IMR-90 (cell line): Measurements from ENCODE around the gene AHDC1. TPM values are rescaled to one million over a fixed set of nuclear protein-coding genes. Genes with fewer than 3 reads are reported as not detected.

Source experiments
- ATAC-seq: fragments of 200-7000 bp; cut with Tn5 transposase; 2 replicates; pipeline ENCODE4 v1.9.1; 2020; ENCODE audit warnings: low read depth, mild to moderate bottlenecking, moderate library complexity
- BruUV-seq: library from RNA; stranded (reverse); fragments of 400-500 nt; replicated peaks from 2 replicates; lab custom pipeline; 2021; lab: Mats Ljungman, UMichigan
- CTCF ChIA-PET: fragments of 300-600 bp; formaldehyde crosslinking; extraction: SDS; loops from one replicate; lab custom pipeline; 2021; ENCODE audit warnings: antibody characterized with exemption; lab: Yijun Ruan, JAX
- POLR2A ChIA-PET: fragments of 300-600 bp; sonication (Branson Sonifier 250); formaldehyde crosslinking; loops from one replicate; lab custom pipeline; 2022; ENCODE audit warnings: antibody characterized with exemption; ENCODE audit not compliant: unreplicated experiment; lab: Charles Lee
- DNase-seq: peaks from one replicate; pipeline ENCODE4 v3.0.0; 2013
- H2AFZ ChIP-seq: replicated peaks from 2 replicates; pipeline ENCODE3; 2013; ENCODE audit warnings: low read length, mild to moderate bottlenecking; ENCODE audit not compliant: poor library complexity
- H2AK5ac ChIP-seq: 2 replicates; pipeline ENCODE4 v1.6.1; 2013; ENCODE audit warnings: low read depth, low read length, inconsistent platforms
- H2AK9ac ChIP-seq: replicated peaks from 2 replicates; pipeline ENCODE3; 2013; ENCODE audit warnings: mild to moderate bottlenecking, low read depth, low read length, moderate library complexity; ENCODE audit not compliant: poor library complexity
- H2BK120ac ChIP-seq: 2 replicates; pipeline ENCODE4 v1.6.1; 2013; ENCODE audit warnings: low read depth, low read length, inconsistent platforms
- H2BK15ac ChIP-seq: 3 replicates; pipeline ENCODE4 v1.6.1; 2013; ENCODE audit warnings: low read depth, low read length, inconsistent platforms
- H2BK20ac ChIP-seq: 2 replicates; pipeline ENCODE4 v1.6.1; 2013; ENCODE audit warnings: low read depth, mild to moderate bottlenecking, inconsistent platforms, low read length, moderate library complexity
- H2BK5ac ChIP-seq: 2 replicates; pipeline ENCODE4 v1.6.1; 2013; ENCODE audit warnings: mild to moderate bottlenecking, low read depth, low read length, inconsistent platforms; ENCODE audit not compliant: poor library complexity, severe bottlenecking
- H3K14ac ChIP-seq: replicated peaks from 2 replicates; pipeline ENCODE4 v1.6.1; 2013; ENCODE audit warnings: low read depth, low read length, inconsistent platforms
- H3K18ac ChIP-seq: 2 replicates; pipeline ENCODE4 v1.6.1; 2013; ENCODE audit warnings: low read depth, low read length, control low read depth
- H3K23ac ChIP-seq: 2 replicates; pipeline ENCODE4 v1.6.1; 2013; ENCODE audit warnings: low read depth, low read length, inconsistent platforms
- H3K27ac ChIP-seq: 2 replicates; pipeline ENCODE4 v1.5.1; 2013; ENCODE audit warnings: mild to moderate bottlenecking, control low read depth, low read length; ENCODE audit not compliant: insufficient read depth
- H3K27me3 ChIP-seq: 2 replicates; pipeline ENCODE4 v1.6.1; 2013; ENCODE audit warnings: low read length; ENCODE audit not compliant: control insufficient read depth, insufficient read depth
- H3K36me3 ChIP-seq: 2 replicates; pipeline ENCODE4 v1.6.1; 2013; ENCODE audit warnings: low read length, mixed read lengths; ENCODE audit not compliant: control insufficient read depth, insufficient read depth
- H3K4ac ChIP-seq: 2 replicates; pipeline ENCODE4 v1.6.1; 2013; ENCODE audit warnings: low read depth, low read length, inconsistent platforms
- H3K4me1 ChIP-seq: 2 replicates; pipeline ENCODE4 v1.6.1; 2013; ENCODE audit warnings: low read length, mixed read lengths; ENCODE audit not compliant: control insufficient read depth, insufficient read depth
- H3K4me2 ChIP-seq: 2 replicates; pipeline ENCODE4 v1.6.1; 2013; ENCODE audit warnings: low read depth, mild to moderate bottlenecking, control low read depth, low read length, moderate library complexity
- H3K4me3 ChIP-seq: 2 replicates; pipeline ENCODE4 v1.5.1; 2013; ENCODE audit warnings: low read depth, mild to moderate bottlenecking, control low read depth, low read length, moderate library complexity; ENCODE audit not compliant: insufficient read depth
- H3K56ac ChIP-seq: 2 replicates; pipeline ENCODE4 v1.6.1; 2013; ENCODE audit warnings: low read length, inconsistent platforms; ENCODE audit not compliant: insufficient read depth; ENCODE audit errors: extremely low read depth
- H3K79me1 ChIP-seq, 2 experiments: 2 replicates each; pipeline ENCODE4 v1.6.1; 2013; ENCODE audit warnings: low read length in 2 of 2, inconsistent platforms in 1 of 2, low read depth in 1 of 2
- H3K9ac ChIP-seq: 2 replicates; pipeline ENCODE4 v1.6.1; 2013; ENCODE audit warnings: low read depth, low read length, control low read depth
- H3K9me1 ChIP-seq: 2 replicates; pipeline ENCODE4 v1.6.1; 2013; ENCODE audit warnings: low read length, inconsistent platforms; ENCODE audit not compliant: insufficient read depth
- H3K9me3 ChIP-seq: 2 replicates; pipeline ENCODE4 v1.6.1; 2013; ENCODE audit warnings: low read length; ENCODE audit not compliant: control insufficient read depth, insufficient read depth
- H4K20me1 ChIP-seq: 2 replicates; pipeline ENCODE4 v1.6.1; 2013; ENCODE audit warnings: low read length, inconsistent platforms; ENCODE audit not compliant: insufficient read depth
- H4K5ac ChIP-seq: 2 replicates; pipeline ENCODE4 v1.6.1; 2013; ENCODE audit warnings: mild to moderate bottlenecking, low read depth, low read length, control low read depth
- H4K8ac ChIP-seq, 2 experiments: 2 replicates each; pipeline ENCODE4 v1.6.1; 2013; ENCODE audit warnings: low read depth in 2 of 2, low read length in 2 of 2, control low read depth in 1 of 2, inconsistent platforms in 1 of 2
- H4K91ac ChIP-seq: 2 replicates; pipeline ENCODE4 v1.6.1; 2013; ENCODE audit warnings: low read depth, low read length, inconsistent platforms; ENCODE audit not compliant: insufficient read depth
- CTCF ChIP-seq: conservative IDR thresholded peaks from 2 replicates; pipeline ENCODE4 v1.5.1; 2012; ENCODE audit warnings: mild to moderate bottlenecking, low read depth, low read length, improper control_type of control experiment
- MAFK ChIP-seq: IDR thresholded peaks from 2 replicates; pipeline ENCODE4 v1.6.1; 2012; ENCODE audit warnings: low read depth, low read length, improper control_type of control experiment
- MAZ ChIP-seq: IDR thresholded peaks from 2 replicates; pipeline ENCODE4 v1.6.1; 2012; ENCODE audit warnings: low read depth, mild to moderate bottlenecking, low read length, improper control_type of control experiment, moderate library complexity, borderline replicate concordance
- MXI1 ChIP-seq: IDR thresholded peaks from 2 replicates; pipeline ENCODE4 v1.6.1; 2012; ENCODE audit warnings: low read depth, mild to moderate bottlenecking, low read length, moderate library complexity, borderline replicate concordance
- NFE2L2 ChIP-seq: fragments of 150-350 bp; IDR thresholded peaks from 2 replicates; pipeline ENCODE4 v1.6.1; 2016; ENCODE audit warnings: low read depth, mild to moderate bottlenecking, low read length
- POLR2A ChIP-seq: IDR thresholded peaks from 2 replicates; pipeline ENCODE4 v1.6.1; 2012; ENCODE audit warnings: mild to moderate bottlenecking, low read depth, low read length
- RAD21 ChIP-seq: IDR thresholded peaks from 2 replicates; pipeline ENCODE4 v1.6.1; 2012; ENCODE audit warnings: low read length, improper control_type of control experiment
- WGBS, 2 experiments: methylation state at CpG; one replicate each; pipeline versions ENCODE4 v1.1.5 to v1.1.7; 2013; ENCODE audit warnings: missing lambda C conversion rate in 2 of 2; ENCODE audit not compliant: insufficient read length in 1 of 2; ENCODE audit errors: extremely low coverage in 2 of 2; 5-methylcytosine and 5-hydroxymethylcytosine counted together
- dilution Hi-C: fragments of 300-500 bp; cut with HindIII; formaldehyde crosslinking; loops from one replicate; pipeline ENCODE4 v1.14.3; 2018; ENCODE audit warnings: low sequenced_read_pairs; ENCODE audit not compliant: unreplicated experiment
- in situ Hi-C: fragments of 300-500 bp; cut with MboI; formaldehyde crosslinking; loops from 3 replicates; pipeline ENCODE4 v1.14.3; 2019; ENCODE audit warnings: low sequenced_read_pairs, inconsistent platforms, mixed read lengths
- intact Hi-C: fragments of 100-400 bp; cut with micrococcal nuclease; formaldehyde crosslinking; loops from 2 replicates; pipeline ENCODE4 v1.10.0; 2022
- polyA plus RNA-seq, 3 experiments: library from polyadenylated mRNA; depleted of rRNA; stranded (reverse); fragments of >200 nt; gene quantifications; 2 replicates each; pipeline ENCODE4 v1.2.3, GENCODE V29; 2012; ENCODE audit warnings: low replicate concordance in 1 of 3
- total RNA-seq: library from RNA; depleted of rRNA; stranded (reverse); fragments of >200 nt; gene quantifications from 2 replicates; pipeline ENCODE4 v1.2.3, GENCODE V29; 2012
- TF ChIP-seq, protein P1 (sequence below): fragments of 150-350 bp; IDR thresholded peaks from 2 replicates; pipeline ENCODE4 v1.6.1; 2017; ENCODE audit warnings: mild to moderate bottlenecking, antibody characterized with exemption, low read length, low read depth

Gene AHDC1
- total and polyA plus RNA-seq, 2 of the 4 experiments (the other 2 are of a cell fraction), result 2.0 to 11.6 TPM

- TF ChIP-seq, protein P1, sequence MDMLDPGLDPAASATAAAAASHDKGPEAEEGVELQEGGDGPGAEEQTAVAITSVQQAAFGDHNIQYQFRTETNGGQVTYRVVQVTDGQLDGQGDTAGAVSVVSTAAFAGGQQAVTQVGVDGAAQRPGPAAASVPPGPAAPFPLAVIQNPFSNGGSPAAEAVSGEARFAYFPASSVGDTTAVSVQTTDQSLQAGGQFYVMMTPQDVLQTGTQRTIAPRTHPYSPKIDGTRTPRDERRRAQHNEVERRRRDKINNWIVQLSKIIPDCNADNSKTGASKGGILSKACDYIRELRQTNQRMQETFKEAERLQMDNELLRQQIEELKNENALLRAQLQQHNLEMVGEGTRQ, result no peak
Observed at GRCh38 chr1:27598902-27599528, 4.9 kb downstream of the AHDC1 start (continued).

DNA sequence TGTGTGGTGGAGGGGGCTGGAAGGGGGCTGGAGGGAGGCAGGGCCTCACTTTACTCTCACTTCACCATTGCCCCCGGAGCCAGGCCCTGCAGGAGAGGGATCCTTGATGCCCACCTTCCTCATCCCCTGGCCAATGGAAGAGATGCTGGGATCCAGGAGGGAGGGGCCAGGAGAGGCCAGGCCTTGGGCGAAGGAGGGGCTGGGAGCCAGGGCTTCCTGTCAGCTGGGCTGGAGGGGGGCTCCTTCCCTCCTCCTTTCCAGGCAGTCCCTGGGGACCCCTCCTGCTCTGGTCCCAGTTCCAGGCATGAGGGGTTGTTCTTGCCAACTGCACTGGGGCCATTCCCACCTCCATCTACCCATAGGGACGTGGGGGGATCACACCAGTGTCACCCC lies 5.7 kb downstream of the AHDC1 start:
- Histone ChIP-seq H3K4me1 (peaks cover 66% of the 10 kb centered on the region), H3K23ac (peak overlapping the region; percentile 67; the same call in 1 of the 2 replicates), H3K79me1 (peaks cover 37 to 91% of the 10 kb centered on the region in 2 experiments), H4K20me1 (peaks cover 93% of the 10 kb centered on the region), H3K4me2 (peak overlapping the region; percentile 6; the same call in 1 of the 2 replicates), H3K9ac (peak overlapping the region; percentile 15; the same call in 1 of the 2 replicates), H2AK9ac (peak overlapping the region; percentile 80), H4K5ac (peak overlapping the region; percentile 37; the same call in 1 of the 2 replicates), H3K27me3 (no peaks in the 10 kb centered on the region), H2BK15ac (peak overlapping the region; percentile 12; the same call in 1 of the 3 replicates), H4K91ac (0 out of 2 replicates have a peak overlapping the region, but pooled peaks have one; percentile 42), H4K8ac (peak overlapping the region; percentile 39 to 65; a peak in 2 of 4 replicates), H3K56ac (no peak overlapping the region), H3K9me1 (peaks cover 32% of the 10 kb centered on the region), H2AFZ (peak overlapping the region; percentile 54), H3K14ac (peak overlapping the region; percentile 94), H3K27ac (peak overlapping the region; percentile 68), H2BK120ac (0 out of 2 replicates have a peak overlapping the region, but pooled peaks have one; percentile 86), H2AK5ac (peak overlapping the region; percentile 96), H3K36me3 (peaks cover 3% of the 10 kb centered on the region; the same call in 1 of the 2 replicates), H3K9me3 (no peaks in the 10 kb centered on the region), H3K4me3 (no peak overlapping the region), H3K4ac (peak overlapping the region; percentile 92), H2BK5ac (peak overlapping the region; percentile 73), H3K18ac (peak overlapping the region; percentile 57), H2BK20ac (peak overlapping the region; percentile 71; the same call in 1 of the 2 replicates)
- POLR2A ChIA-PET, result no interaction called here
- no peak for DNase-seq
- BruUV-seq, result no TSS peak
- CTCF ChIA-PET, result interaction anchor here (1.9 kb wide), 1 partner anchor 23 kb away, joined by 6 read pairs; no protein-coding TSS in a partner anchor
- in situ Hi-C loops, result no loop called here
- no peak for TF ChIP-seq NFE2L2
- TF ChIP-seq MAFK, result no peak
- no peak for TF ChIP-seq CTCF
- no peak for TF ChIP-seq RAD21
- TF ChIP-seq MAZ, result peak; percentile 70; the same call in 1 of the 2 replicates
- TF ChIP-seq POLR2A, result no peak
- no peak for TF ChIP-seq MXI1
- dilution Hi-C loops, result no loop called here
- peak; percentile 7; the same call in 1 of the 2 replicates for ATAC-seq
- intact Hi-C loops, result no loop called here
- WGBS, 2 experiments, result 20% methylated on average over 1 of the region's 3 CpGs; no CpG with 5 or more reads in 1 of the 2 experiments
